22Rv1 (cell line): ENCODE results near the gene ADGRB2.

Experiments used
- ZFX ChIP-seq: fragments of 450-650 bp; IDR thresholded peaks from 2 replicates; pipeline ENCODE4 v1.6.1; 2017; ENCODE audit warnings: antibody characterized with exemption, borderline replicate concordance
- TF ChIP-seq, protein P1 (sequence below): fragments of 450-650 bp; IDR thresholded peaks from 2 replicates; pipeline ENCODE4 v1.5.1; 2017; ENCODE audit warnings: mild to moderate bottlenecking

DNA sequence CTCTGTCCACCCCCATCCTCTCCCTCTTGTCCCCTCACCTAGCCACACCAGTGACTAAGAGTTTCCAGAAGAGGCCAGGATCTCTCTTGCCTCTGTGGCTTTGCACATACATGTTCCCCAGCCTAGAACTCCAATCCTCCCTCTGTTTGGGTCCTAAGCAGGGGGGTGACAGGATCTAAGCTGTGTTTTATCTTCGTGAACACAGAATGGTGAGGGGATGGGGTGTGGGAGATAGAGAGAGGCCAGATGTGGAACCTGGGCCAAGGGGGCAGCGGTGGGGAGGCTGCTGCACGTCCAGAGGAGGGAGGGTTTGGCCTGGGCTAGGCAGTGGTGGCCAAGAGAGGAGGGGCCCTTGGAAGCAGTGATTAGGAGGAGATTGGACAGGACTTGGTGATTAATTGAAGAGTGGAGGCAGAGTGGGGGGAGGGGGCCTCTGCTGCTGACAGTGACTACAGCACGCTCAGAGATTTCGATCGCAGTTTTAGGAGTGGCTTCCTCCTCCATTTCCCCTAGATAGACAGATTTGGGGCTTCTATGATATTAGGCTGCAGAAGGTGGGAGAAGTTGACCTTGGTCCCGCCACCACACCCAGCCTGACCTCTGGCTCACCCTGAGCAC is 17.1 kb upstream of the ADGRB2 start:
- TF ChIP-seq, protein P1, sequence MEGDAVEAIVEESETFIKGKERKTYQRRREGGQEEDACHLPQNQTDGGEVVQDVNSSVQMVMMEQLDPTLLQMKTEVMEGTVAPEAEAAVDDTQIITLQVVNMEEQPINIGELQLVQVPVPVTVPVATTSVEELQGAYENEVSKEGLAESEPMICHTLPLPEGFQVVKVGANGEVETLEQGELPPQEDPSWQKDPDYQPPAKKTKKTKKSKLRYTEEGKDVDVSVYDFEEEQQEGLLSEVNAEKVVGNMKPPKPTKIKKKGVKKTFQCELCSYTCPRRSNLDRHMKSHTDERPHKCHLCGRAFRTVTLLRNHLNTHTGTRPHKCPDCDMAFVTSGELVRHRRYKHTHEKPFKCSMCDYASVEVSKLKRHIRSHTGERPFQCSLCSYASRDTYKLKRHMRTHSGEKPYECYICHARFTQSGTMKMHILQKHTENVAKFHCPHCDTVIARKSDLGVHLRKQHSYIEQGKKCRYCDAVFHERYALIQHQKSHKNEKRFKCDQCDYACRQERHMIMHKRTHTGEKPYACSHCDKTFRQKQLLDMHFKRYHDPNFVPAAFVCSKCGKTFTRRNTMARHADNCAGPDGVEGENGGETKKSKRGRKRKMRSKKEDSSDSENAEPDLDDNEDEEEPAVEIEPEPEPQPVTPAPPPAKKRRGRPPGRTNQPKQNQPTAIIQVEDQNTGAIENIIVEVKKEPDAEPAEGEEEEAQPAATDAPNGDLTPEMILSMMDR, result no peak
- TF ChIP-seq ZFX, result no peak
